Liver (tissue), 3 donors: Measurements from ENCODE around the gene IQCM.

Experiments used
- ATF3 ChIP-seq: IDR thresholded peaks from 2 replicates; pipeline ENCODE4 v1.6.1; 2016; ENCODE audit warnings: antibody characterized with exemption
- CTCF ChIP-seq: fragments of 150-350 bp; IDR thresholded peaks from 2 replicates; pipeline ENCODE4 v1.5.1; 2017; ENCODE audit warnings: improper control_type of control experiment, low read depth, low read length; ENCODE audit not compliant: missing input control
- FOXA1 ChIP-seq: IDR thresholded peaks from 2 replicates; pipeline ENCODE4 v1.6.1; 2016; ENCODE audit warnings: antibody characterized with exemption
- GABPA ChIP-seq, 2 donors: IDR thresholded peaks in 1 of 2; conservative IDR thresholded peaks in 1 of 2; 2 replicates each; pipeline ENCODE4 v1.6.1; 2016; ENCODE audit warnings: antibody characterized with exemption in 2 of 2, mild to moderate bottlenecking in 1 of 2, moderate library complexity in 1 of 2
- JUND ChIP-seq, 2 donors: IDR thresholded peaks; 2 replicates each; pipeline ENCODE4 v1.6.1; 2016; ENCODE audit warnings: antibody characterized with exemption in 2 of 2
- RAD21 ChIP-seq, 2 donors: IDR thresholded peaks; 2 replicates each; pipeline ENCODE4 v1.6.1; 2016; ENCODE audit warnings: antibody characterized with exemption in 2 of 2, mild to moderate bottlenecking in 2 of 2
- REST ChIP-seq: IDR thresholded peaks from 2 replicates; pipeline ENCODE4 v1.6.1; 2016; ENCODE audit warnings: antibody characterized with exemption, mild to moderate bottlenecking
- RXRA ChIP-seq, 2 donors: IDR thresholded peaks; 2 replicates each; pipeline ENCODE4 v1.6.1; 2017 to 2018; ENCODE audit warnings: antibody characterized with exemption in 2 of 2, mild to moderate bottlenecking in 1 of 2
- SP1 ChIP-seq: IDR thresholded peaks from 2 replicates; pipeline ENCODE4 v1.6.1; 2018; ENCODE audit warnings: antibody characterized with exemption, mild to moderate bottlenecking
- donor health status: healthy.
- donor health status: healthy.

- no peak for TF ChIP-seq CTCF
- no peak for TF ChIP-seq GABPA (IDR thresholded peaks at IDR 0.05 in 1 of 2, conservative IDR thresholded peaks at IDR 0.05 in 1 of 2)
- TF ChIP-seq RAD21 (IDR thresholded peaks at IDR 0.05) = no peak
- TF ChIP-seq SP1 = no peak
- no peak for TF ChIP-seq REST
- TF ChIP-seq JUND (IDR thresholded peaks at IDR 0.05) = no peak
- TF ChIP-seq RXRA (IDR thresholded peaks at IDR 0.05) = no peak
- no peak for TF ChIP-seq ATF3
- TF ChIP-seq FOXA1 = no peak
Observed at GRCh38 chr4:149574971-149575370, 240.7 kb downstream of the IQCM start.
